ENCODE data around the gene LNPK. TPM values are rescaled to one million over a fixed set of nuclear protein-coding genes. Genes with fewer than 3 reads are reported as not detected.

Gene LNPK
- total RNA-seq, 4 donors from 2014 or later = 18.0 to 33.6 (median 25.7) TPM

DNA sequence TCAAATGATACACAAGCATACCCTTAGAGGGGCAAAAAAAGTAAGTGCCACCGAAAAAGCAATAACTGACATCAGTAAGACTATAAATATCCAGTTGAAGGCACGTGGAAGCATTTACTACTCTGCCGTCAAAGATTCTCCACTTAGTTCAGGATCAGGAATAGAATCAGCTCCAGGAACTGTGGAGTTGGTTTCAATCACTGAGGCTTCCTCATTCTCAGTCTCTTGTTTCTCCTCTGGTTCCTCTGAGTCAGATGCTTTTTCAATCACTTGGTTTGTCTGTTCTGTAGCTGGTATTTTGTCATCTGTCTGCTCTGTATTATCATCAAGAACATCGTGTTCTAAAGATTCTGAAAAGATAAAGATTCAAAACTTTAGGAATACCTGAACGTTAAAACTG is 72.2 kb downstream of the LNPK start:
- in situ Hi-C loops (cut with MboI; ENCODE audit: low pct_ligation_motif_present in 1 of 4, low pct_unique_long_range_greater_than_20kb in 1 of 4, low sequenced_read_pairs in 3 of 4) = no loop called here

DNA sequence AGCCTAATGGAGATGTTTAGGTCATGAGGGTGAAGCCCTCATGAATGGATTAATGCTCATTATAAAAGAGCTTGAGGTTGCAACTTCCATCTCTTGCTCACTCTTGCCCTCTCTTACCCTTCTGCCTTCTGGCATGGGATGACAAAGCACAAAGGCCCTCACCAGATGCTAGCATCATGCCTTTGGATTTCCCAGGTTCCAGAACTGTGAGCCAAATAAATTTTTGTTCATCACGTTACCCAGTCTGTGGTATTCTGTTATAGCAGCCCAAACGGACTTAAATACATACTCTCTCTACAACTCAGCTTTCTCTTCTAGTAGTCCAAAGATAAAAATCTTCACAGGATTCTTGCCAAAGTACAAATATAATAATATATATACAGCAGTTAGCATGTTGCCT is 75.8 kb downstream of the LNPK start:
- no peak overlapping the region for H3K27ac ChIP-seq
- WGBS, 2 donors (ENCODE audit: low coverage in 1 of 2) = 93 to 100% methylated on average over 1 to 2 of the region's 2 CpGs
- in situ Hi-C loops (cut with MboI; ENCODE audit: low pct_ligation_motif_present in 1 of 4, low pct_unique_long_range_greater_than_20kb in 1 of 4, low sequenced_read_pairs in 3 of 4) = no loop called here
- no peaks in the 10 kb centered on the region for H3K36me3 ChIP-seq
- TF ChIP-seq, protein P1, sequence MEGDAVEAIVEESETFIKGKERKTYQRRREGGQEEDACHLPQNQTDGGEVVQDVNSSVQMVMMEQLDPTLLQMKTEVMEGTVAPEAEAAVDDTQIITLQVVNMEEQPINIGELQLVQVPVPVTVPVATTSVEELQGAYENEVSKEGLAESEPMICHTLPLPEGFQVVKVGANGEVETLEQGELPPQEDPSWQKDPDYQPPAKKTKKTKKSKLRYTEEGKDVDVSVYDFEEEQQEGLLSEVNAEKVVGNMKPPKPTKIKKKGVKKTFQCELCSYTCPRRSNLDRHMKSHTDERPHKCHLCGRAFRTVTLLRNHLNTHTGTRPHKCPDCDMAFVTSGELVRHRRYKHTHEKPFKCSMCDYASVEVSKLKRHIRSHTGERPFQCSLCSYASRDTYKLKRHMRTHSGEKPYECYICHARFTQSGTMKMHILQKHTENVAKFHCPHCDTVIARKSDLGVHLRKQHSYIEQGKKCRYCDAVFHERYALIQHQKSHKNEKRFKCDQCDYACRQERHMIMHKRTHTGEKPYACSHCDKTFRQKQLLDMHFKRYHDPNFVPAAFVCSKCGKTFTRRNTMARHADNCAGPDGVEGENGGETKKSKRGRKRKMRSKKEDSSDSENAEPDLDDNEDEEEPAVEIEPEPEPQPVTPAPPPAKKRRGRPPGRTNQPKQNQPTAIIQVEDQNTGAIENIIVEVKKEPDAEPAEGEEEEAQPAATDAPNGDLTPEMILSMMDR (IDR thresholded peaks at IDR 0.05) = no peak
- TF ChIP-seq POLR2AphosphoS5 (IDR thresholded peaks at IDR 0.05) (no peak), POLR2A (IDR thresholded peaks at IDR 0.05) (no peak), EP300 (IDR thresholded peaks at IDR 0.05; ENCODE audit: low read depth) (no peak)
- no peaks in the 10 kb centered on the region for H3K27me3 ChIP-seq
- H3K9me3 ChIP-seq = no peaks in the 10 kb centered on the region
- intact Hi-C loops (cut with DNase I; ENCODE audit: low total_unique reads) = no loop called here
- H3K4me1 ChIP-seq = no peaks in the 10 kb centered on the region
- no peak for DNase-seq
- no peak overlapping the region for H3K4me3 ChIP-seq

More for the DNA sequence above, 72.2 kb downstream of the LNPK start:
- H3K36me3 ChIP-seq = no peaks in the 10 kb centered on the region
- no peaks in the 10 kb centered on the region for H3K4me1 ChIP-seq
- WGBS, 2 donors (ENCODE audit: low coverage in 1 of 2) = 79 to 81% methylated on average over 5 of the region's 5 CpGs
- H3K9me3 ChIP-seq = no peaks in the 10 kb centered on the region
- H3K4me3 ChIP-seq = no peak overlapping the region
- intact Hi-C loops (cut with DNase I; ENCODE audit: low total_unique reads) = no loop called here
- H3K27me3 ChIP-seq = no peaks in the 10 kb centered on the region
- DNase-seq = no peak
- TF ChIP-seq, protein P1 (IDR thresholded peaks at IDR 0.05) = no peak
- TF ChIP-seq POLR2A (IDR thresholded peaks at IDR 0.05) (no peak), POLR2AphosphoS5 (IDR thresholded peaks at IDR 0.05) (no peak), EP300 (IDR thresholded peaks at IDR 0.05; ENCODE audit: low read depth) (no peak)
- H3K27ac ChIP-seq = no peak overlapping the region

DNA sequence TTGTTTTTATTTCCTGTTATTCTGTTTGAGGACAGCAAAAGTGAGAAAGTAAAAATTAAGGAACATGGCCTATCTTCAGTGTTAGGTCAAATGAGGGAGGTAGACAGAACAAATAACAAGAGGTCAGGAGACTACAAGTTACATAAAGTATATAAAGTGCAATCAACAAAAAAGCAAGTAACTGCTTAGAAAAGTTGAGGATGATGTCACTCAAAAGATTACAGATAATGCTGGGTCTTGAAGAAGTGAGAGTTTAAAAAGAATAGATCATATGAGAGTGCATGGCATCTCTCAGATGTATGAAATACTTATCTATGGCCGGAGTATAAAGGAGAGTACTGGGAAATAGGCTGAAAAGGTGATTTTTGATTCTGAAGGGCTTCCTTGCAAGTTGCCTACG is 79.9 kb downstream of the LNPK start:
- 96 to 100% methylated on average over 2 of the region's 2 CpGs for WGBS, 2 donors (ENCODE audit: low coverage in 1 of 2)
- no peak for TF ChIP-seq EP300 (IDR thresholded peaks at IDR 0.05; ENCODE audit: low read depth)
- TF ChIP-seq POLR2A (IDR thresholded peaks at IDR 0.05) = no peak
- TF ChIP-seq, protein P1 (IDR thresholded peaks at IDR 0.05) = no peak
- TF ChIP-seq POLR2AphosphoS5 (IDR thresholded peaks at IDR 0.05) = no peak
- DNase-seq = no peak
- Histone ChIP-seq H3K4me3 (no peak overlapping the region), H3K27me3 (no peaks in the 10 kb centered on the region), H3K4me1 (no peaks in the 10 kb centered on the region), H3K36me3 (no peaks in the 10 kb centered on the region), H3K9me3 (no peaks in the 10 kb centered on the region), H3K27ac (no peak overlapping the region)
- in situ Hi-C loops (cut with MboI; ENCODE audit: low pct_ligation_motif_present in 1 of 4, low pct_unique_long_range_greater_than_20kb in 1 of 4, low sequenced_read_pairs in 3 of 4) (no loop called here), intact Hi-C loops (cut with DNase I; ENCODE audit: low total_unique reads) (no loop called here)

DNA sequence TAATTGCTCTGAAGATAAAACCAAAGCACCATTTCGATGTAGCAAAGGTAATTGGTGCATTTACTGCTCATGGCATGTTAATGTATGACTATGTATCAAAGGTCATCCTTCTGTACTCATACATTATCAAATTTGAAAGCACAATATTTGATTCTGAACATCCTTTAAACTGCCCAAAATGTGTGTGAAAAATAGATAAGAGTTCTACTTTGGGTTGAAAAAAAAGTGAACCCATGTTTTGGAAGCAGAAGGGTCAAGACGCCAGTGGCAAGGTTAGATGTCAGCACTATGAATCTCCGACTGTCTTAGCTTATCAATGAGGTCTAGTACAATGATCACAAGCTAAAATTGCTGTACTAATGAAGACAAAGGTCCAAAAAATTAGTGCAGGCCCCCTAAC is 83.1 kb downstream of the LNPK start:
- H3K27ac ChIP-seq = no peak overlapping the region
- DNase-seq = no peak
- TF ChIP-seq POLR2AphosphoS5 (IDR thresholded peaks at IDR 0.05) (no peak), POLR2A (IDR thresholded peaks at IDR 0.05) (no peak), EP300 (IDR thresholded peaks at IDR 0.05; ENCODE audit: low read depth) (no peak)
- TF ChIP-seq, protein P1 (IDR thresholded peaks at IDR 0.05) = no peak
- intact Hi-C loops (cut with DNase I; ENCODE audit: low total_unique reads) = no loop called here
- H3K4me3 ChIP-seq = no peak overlapping the region
- in situ Hi-C loops (cut with MboI; ENCODE audit: low pct_ligation_motif_present in 1 of 4, low pct_unique_long_range_greater_than_20kb in 1 of 4, low sequenced_read_pairs in 3 of 4) = no loop called here
- H3K9me3 ChIP-seq = no peaks in the 10 kb centered on the region
- 72 to 77% methylated on average over 2 to 3 of the region's 3 CpGs for WGBS, 2 donors (ENCODE audit: low coverage in 1 of 2)
- H3K4me1 ChIP-seq = no peaks in the 10 kb centered on the region
- no peaks in the 10 kb centered on the region for H3K36me3 ChIP-seq
- no peaks in the 10 kb centered on the region for H3K27me3 ChIP-seq
